ENCODE measurements around the gene ATP5MC3. TPM values are rescaled to one million over a fixed set of nuclear protein-coding genes. Genes with fewer than 3 reads are reported as not detected.

The ATP5MC3 gene
- total RNA-seq, 1 donor from 2014 or later: 76.1 TPM

DNA sequence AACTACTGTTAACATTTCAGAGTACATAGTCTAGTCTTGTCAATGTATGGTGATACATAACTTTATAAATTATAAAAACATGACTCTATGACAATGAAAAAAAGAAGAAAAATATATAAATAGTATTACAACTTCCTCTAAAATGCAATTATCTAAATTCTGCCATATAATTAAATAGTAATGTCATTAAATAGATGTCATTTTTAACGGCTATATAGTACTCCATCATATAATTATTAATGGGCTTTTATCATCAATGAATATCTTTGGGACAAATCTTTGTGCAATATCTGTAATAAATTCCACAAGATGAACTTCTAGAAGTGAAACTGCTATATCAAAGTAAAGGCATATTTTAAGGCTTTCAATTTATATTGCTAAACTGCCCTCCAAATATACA lies 38.3 kb downstream of the ATP5MC3 start:
- FAIRE-seq: no peak
- no peaks in the 10 kb centered on the region for H3K27me3 ChIP-seq (ENCODE audit: control insufficient read depth, insufficient read depth, low read length)
- H3K36me3 ChIP-seq (ENCODE audit: control insufficient read depth, insufficient read depth, low read length): no peaks in the 10 kb centered on the region
- DNase-seq (ENCODE audit: low read depth): no peak
- no peak overlapping the region for H3K4me3 ChIP-seq (ENCODE audit: low read depth, low read length)
- TF ChIP-seq, protein P1, sequence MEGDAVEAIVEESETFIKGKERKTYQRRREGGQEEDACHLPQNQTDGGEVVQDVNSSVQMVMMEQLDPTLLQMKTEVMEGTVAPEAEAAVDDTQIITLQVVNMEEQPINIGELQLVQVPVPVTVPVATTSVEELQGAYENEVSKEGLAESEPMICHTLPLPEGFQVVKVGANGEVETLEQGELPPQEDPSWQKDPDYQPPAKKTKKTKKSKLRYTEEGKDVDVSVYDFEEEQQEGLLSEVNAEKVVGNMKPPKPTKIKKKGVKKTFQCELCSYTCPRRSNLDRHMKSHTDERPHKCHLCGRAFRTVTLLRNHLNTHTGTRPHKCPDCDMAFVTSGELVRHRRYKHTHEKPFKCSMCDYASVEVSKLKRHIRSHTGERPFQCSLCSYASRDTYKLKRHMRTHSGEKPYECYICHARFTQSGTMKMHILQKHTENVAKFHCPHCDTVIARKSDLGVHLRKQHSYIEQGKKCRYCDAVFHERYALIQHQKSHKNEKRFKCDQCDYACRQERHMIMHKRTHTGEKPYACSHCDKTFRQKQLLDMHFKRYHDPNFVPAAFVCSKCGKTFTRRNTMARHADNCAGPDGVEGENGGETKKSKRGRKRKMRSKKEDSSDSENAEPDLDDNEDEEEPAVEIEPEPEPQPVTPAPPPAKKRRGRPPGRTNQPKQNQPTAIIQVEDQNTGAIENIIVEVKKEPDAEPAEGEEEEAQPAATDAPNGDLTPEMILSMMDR (IDR thresholded peaks at IDR 0.05; ENCODE audit: insufficient read depth, low read length, severe bottlenecking): no peak

DNA sequence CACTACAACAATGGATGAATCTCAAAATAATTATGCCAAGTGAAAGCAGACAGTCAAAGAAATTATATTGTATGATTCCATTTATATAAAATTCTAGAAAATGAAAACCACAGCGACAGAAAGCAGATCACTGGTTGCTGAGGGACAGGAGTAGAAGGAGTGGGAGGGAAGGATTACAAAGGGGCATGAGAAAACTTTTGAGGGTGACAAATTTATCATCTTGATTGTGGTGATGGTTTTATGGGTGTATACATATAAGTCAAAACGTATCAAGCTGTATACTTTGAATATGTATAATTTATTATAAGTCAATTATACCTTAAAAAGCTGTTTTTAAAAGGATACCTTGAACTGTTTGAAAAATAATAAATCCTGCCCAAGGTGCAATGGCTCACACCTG lies 41.2 kb downstream of the ATP5MC3 start:
- DNase-seq (ENCODE audit: low read depth) (no peak), FAIRE-seq (no peak)
- Histone ChIP-seq H3K4me3 (ENCODE audit: low read depth, low read length) (no peak overlapping the region), H3K27me3 (ENCODE audit: control insufficient read depth, insufficient read depth, low read length) (no peaks in the 10 kb centered on the region), H3K36me3 (ENCODE audit: control insufficient read depth, insufficient read depth, low read length) (no peaks in the 10 kb centered on the region)
- TF ChIP-seq, protein P1 (IDR thresholded peaks at IDR 0.05; ENCODE audit: insufficient read depth, low read length, severe bottlenecking): no peak

DNA sequence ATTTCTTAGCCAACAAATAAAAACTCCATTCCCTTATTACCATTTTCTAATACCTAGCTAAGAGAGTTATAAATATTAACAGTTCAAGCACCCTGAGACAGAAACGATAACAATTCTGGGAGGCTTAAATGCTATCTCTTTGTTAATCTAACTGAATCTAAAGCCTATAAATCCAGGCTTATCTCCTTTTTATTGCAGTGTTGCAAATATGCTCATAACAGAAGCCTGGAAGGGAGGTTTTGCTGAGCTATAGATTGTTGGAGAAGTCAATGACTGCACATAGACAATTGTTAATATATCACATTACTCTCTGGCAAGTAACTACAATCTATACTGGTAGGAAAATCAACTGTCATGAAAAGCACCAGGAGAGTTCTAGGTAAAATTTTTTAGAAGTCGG lies 43.7 kb downstream of the ATP5MC3 start:
- TF ChIP-seq, protein P1 (IDR thresholded peaks at IDR 0.05; ENCODE audit: insufficient read depth, low read length, severe bottlenecking): no peak
- Histone ChIP-seq H3K27me3 (ENCODE audit: control insufficient read depth, insufficient read depth, low read length) (no peaks in the 10 kb centered on the region), H3K36me3 (ENCODE audit: control insufficient read depth, insufficient read depth, low read length) (no peaks in the 10 kb centered on the region), H3K4me3 (ENCODE audit: low read depth, low read length) (no peak overlapping the region)
- FAIRE-seq (no peak), DNase-seq (ENCODE audit: low read depth) (no peak)

DNA sequence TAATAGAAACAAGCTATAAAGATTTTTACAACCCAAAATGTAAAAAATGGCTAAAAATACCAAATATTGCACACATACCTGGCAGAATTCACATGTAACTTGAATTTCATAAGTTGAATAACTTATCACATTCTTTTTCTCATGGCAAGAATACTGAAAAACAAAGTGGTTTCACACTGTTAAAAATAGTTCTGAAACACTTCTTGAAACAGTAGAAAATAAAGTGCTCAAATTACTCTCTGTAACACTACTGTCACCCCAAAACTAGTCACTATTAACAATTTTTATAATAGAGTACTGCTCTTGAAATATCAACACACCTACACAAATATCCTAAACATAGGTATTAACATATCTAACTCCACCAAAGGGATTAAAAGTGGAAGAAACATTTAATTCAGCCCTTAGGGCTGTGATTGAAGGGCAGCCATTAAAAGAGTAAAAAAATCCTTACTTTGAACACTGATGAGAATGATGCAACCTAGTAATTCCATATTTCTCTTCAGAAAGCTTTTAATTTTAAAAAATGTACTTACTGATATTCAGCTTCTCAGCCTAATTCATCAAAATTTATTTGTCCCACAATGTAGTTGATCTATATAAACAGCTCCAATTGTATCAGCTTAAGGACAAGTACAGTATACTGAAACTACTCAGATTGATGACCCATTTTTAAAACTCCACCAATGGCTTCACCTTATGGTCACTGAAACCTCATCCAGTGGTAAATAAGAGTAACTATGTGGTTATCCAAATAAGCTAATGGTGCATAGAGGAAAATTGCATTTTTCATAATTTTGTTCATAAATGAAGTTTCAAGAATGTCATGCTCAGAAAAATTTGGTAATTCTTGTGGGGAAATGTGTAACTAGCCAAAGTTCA lies 44.9 kb downstream of the ATP5MC3 start:
- TF ChIP-seq, protein P1 (IDR thresholded peaks at IDR 0.05; ENCODE audit: insufficient read depth, low read length, severe bottlenecking): no peak
- no peaks in the 10 kb centered on the region for H3K27me3 ChIP-seq (ENCODE audit: control insufficient read depth, insufficient read depth, low read length)
- H3K4me3 ChIP-seq (ENCODE audit: low read depth, low read length): no peak overlapping the region
- DNase-seq (ENCODE audit: low read depth) (no peak), FAIRE-seq (no peak)
- H3K36me3 ChIP-seq (ENCODE audit: control insufficient read depth, insufficient read depth, low read length): no peaks in the 10 kb centered on the region

DNA sequence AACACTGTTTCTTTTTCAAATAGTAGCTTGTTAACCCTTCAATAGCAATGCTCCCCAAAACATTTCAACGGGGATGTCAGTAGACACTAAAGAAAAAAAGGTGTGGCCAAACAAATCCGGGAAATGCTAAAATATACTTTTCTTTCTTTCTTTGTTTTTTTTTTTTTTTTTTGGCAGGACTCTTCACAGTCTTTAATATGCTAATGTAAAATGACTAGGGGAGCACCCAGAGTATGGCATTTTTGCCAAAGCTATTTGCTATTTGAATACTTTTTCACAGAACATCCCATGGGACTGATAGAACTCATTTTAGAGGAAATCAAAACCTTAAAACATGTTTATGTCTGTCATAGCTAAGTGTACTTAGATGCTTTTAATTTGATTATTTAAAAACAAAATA lies 45.6 kb downstream of the ATP5MC3 start:
- Histone ChIP-seq H3K27me3 (ENCODE audit: control insufficient read depth, insufficient read depth, low read length) (no peaks in the 10 kb centered on the region), H3K36me3 (ENCODE audit: control insufficient read depth, insufficient read depth, low read length) (no peaks in the 10 kb centered on the region), H3K4me3 (ENCODE audit: low read depth, low read length) (no peak overlapping the region)
- FAIRE-seq: no peak
- TF ChIP-seq, protein P1 (IDR thresholded peaks at IDR 0.05; ENCODE audit: insufficient read depth, low read length, severe bottlenecking): no peak
- no peak for DNase-seq (ENCODE audit: low read depth)

All from bronchial epithelial cell (primary cell).